K562 (cell line): ENCODE results near the gene PCMTD2. TPM values are rescaled to one million over a fixed set of nuclear protein-coding genes. Genes with fewer than 3 reads are reported as not detected.
A peak's percentile ranks its signal among the peaks of the same experiment; 100 is the strongest.

Source experiments
- ASH1L ChIP-seq: fragments of 450-650 bp; IDR thresholded peaks from 2 replicates; pipeline ENCODE4 v1.6.1; 2018; ENCODE audit warnings: borderline replicate concordance, mild to moderate bottlenecking, low read depth; ENCODE audit not compliant: partially characterized antibody
- BRD4 ChIP-seq: fragments of 200-600 bp; sonication (generic); IDR thresholded peaks from 2 replicates; pipeline ENCODE4 v1.6.1; 2017; ENCODE audit warnings: inconsistent platforms
- CBFB ChIP-seq: sonication (generic); formaldehyde crosslinking; IDR thresholded peaks from 2 replicates; pipeline ENCODE4 v1.4.0; 2020; ENCODE audit warnings: mild to moderate bottlenecking, missing genetic modification reagents
- CHCHD3 ChIP-seq: fragments of 250-450 bp; sonication (Bioruptor Pico); IDR thresholded peaks from 2 replicates; pipeline ENCODE4 v2.1.2; 2022; ENCODE audit warnings: mild to moderate bottlenecking
- DNMT1 ChIP-seq: fragments of 450-650 bp; IDR thresholded peaks from 2 replicates; pipeline ENCODE4 v1.6.1; 2016; ENCODE audit warnings: antibody characterized with exemption, mild to moderate bottlenecking
- E2F1 ChIP-seq: sonication (generic); formaldehyde crosslinking; IDR thresholded peaks from 2 replicates; pipeline ENCODE4 v1.8.1; 2023; ENCODE audit warnings: mild to moderate bottlenecking, missing genetic modification reagents, moderate library complexity
- EZH2 ChIP-seq: IDR thresholded peaks from 2 replicates; pipeline ENCODE4 v1.6.1; 2012; ENCODE audit warnings: low read depth, mild to moderate bottlenecking, inconsistent platforms, low read length, borderline replicate concordance
- FOXA3 ChIP-seq, 2 experiments: fragments of 450-650 bp in 1 of 2; sonication (generic) in 1 of 2; formaldehyde crosslinking; IDR thresholded peaks in 1 of 2; conservative IDR thresholded peaks in 1 of 2; 2 replicates each; pipeline versions ENCODE4 v1.4.0 to v1.8.0; 2020 to 2022; ENCODE audit warnings: mild to moderate bottlenecking in 2 of 2, missing genetic modification reagents in 1 of 2
- FOXJ3 ChIP-seq: sonication (generic); formaldehyde crosslinking; IDR thresholded peaks from 2 replicates; pipeline ENCODE4 v1.4.0; 2020; ENCODE audit warnings: mild to moderate bottlenecking, missing genetic modification reagents
- FUS ChIP-seq: fragments of 200-400 bp; formaldehyde crosslinking; optimal IDR thresholded peaks from 2 replicates; pipeline ENCODE3; 2017; ENCODE audit warnings: low read depth, low read length
- JUNB ChIP-seq: fragments of 450-650 bp; formaldehyde crosslinking; conservative IDR thresholded peaks from 2 replicates; pipeline ENCODE4 v1.4.0; 2020; ENCODE audit warnings: mild to moderate bottlenecking
- NBN ChIP-seq: fragments of 450-650 bp; IDR thresholded peaks from 2 replicates; pipeline ENCODE4 v1.6.1; 2016; ENCODE audit warnings: low read depth, mild to moderate bottlenecking
- POU5F1 ChIP-seq: fragments of 150-350 bp; IDR thresholded peaks from 2 replicates; pipeline ENCODE4 v1.6.1; 2014; ENCODE audit warnings: borderline replicate concordance, low read length, low read depth, mild to moderate bottlenecking; ENCODE audit not compliant: partially characterized antibody
- SMARCE1 ChIP-seq: fragments of 450-650 bp; IDR thresholded peaks from 2 replicates; pipeline ENCODE4 v1.7.1; 2016; ENCODE audit warnings: mild to moderate bottlenecking
- TARDBP ChIP-seq: fragments of 450-650 bp; IDR thresholded peaks from 2 replicates; pipeline ENCODE4 v1.6.1; 2016
- TCF7 ChIP-seq: sonication (generic); IDR thresholded peaks from 2 replicates; pipeline ENCODE4 v1.6.1; 2016; ENCODE audit warnings: antibody characterized with exemption, borderline replicate concordance
- ZKSCAN3 ChIP-seq: fragments of 250-450 bp; sonication (Bioruptor Pico); IDR thresholded peaks from 2 replicates; pipeline ENCODE4 v1.4.0; 2020
- ZNF551 ChIP-seq: fragments of 250-450 bp; sonication (Bioruptor Pico); IDR thresholded peaks from 2 replicates; pipeline ENCODE4 v1.5.0; 2021; ENCODE audit warnings: mild to moderate bottlenecking, moderate library complexity
- polyA plus RNA-seq, 8 experiments: library from polyadenylated mRNA; depleted of rRNA in 4 of 8; stranded (reverse) in 5 of 8; unstranded in 3 of 8; fragments of >200 nt; fragmentation: Nextera tagmentation in 2 of 8; fragmentation: Illumina TruSeq in 1 of 8; extraction: Ambion mirVana in 2 of 8; extraction: Trizol in 1 of 8; gene quantifications; 2 replicates each; pipeline versions ENCODE4 v1.2.1 to v1.2.3, GENCODE V29; 2011 to 2014; ENCODE audit warnings: inconsistent platforms in 1 of 8, missing spikeins in 1 of 8
- total RNA-seq, 7 experiments: library from RNA; depleted of rRNA in 6 of 7; stranded (reverse); fragments of >200 nt in 6 of 7; fragmentation: Illumina TruSeq in 2 of 7; extraction: Trizol in 2 of 7; gene quantifications; 2 replicates each; pipeline versions ENCODE4 v1.2.1 to v1.2.3, GENCODE V29; 2011 to 2021; ENCODE audit warnings: low replicate concordance in 1 of 7
- TF ChIP-seq, protein P1 (sequence below): fragments of 250-450 bp; sonication (Bioruptor Pico); IDR thresholded peaks from 2 replicates; pipeline ENCODE4 v1.8.0; 2021; ENCODE audit warnings: mild to moderate bottlenecking, moderate library complexity
- TF ChIP-seq, protein P2 (sequence below): fragments of 250-450 bp; sonication (Bioruptor Pico); IDR thresholded peaks from 2 replicates; pipeline ENCODE4 v1.5.0; 2021; ENCODE audit warnings: mild to moderate bottlenecking, borderline replicate concordance
- TF ChIP-seq, protein P3 (sequence below): sonication (generic); formaldehyde crosslinking; IDR thresholded peaks from 2 replicates; pipeline ENCODE4 v1.8.0; 2022; ENCODE audit warnings: missing genetic modification reagents, mild to moderate bottlenecking, borderline replicate concordance

Gene PCMTD2
- total and polyA plus RNA-seq, 9 of the 15 experiments (the other 6 are each of a cell fraction or from before 2014, with no cell fraction given): 11.3 to 49.3 (median 28.4) TPM

GRCh38 chr20:64220891-64221527, 34.5 kb upstream of the PCMTD2 start (continued):
- TF ChIP-seq, protein P1, sequence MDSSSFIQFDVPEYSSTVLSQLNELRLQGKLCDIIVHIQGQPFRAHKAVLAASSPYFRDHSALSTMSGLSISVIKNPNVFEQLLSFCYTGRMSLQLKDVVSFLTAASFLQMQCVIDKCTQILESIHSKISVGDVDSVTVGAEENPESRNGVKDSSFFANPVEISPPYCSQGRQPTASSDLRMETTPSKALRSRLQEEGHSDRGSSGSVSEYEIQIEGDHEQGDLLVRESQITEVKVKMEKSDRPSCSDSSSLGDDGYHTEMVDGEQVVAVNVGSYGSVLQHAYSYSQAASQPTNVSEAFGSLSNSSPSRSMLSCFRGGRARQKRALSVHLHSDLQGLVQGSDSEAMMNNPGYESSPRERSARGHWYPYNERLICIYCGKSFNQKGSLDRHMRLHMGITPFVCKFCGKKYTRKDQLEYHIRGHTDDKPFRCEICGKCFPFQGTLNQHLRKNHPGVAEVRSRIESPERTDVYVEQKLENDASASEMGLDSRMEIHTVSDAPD (CRISPR knock-in tag): no peak
- TF ChIP-seq CBFB (CRISPR knock-in tag): peak; percentile 98; the same call in 1 of the 2 replicates
- TF ChIP-seq POU5F1: no peak
- TF ChIP-seq FUS: no peak
- peak; percentile 74; the same call in 1 of the 2 replicates for TF ChIP-seq TARDBP
- TF ChIP-seq E2F1 (CRISPR knock-in tag): 0 out of 2 replicates have a peak, but pooled peaks have one; percentile 55
- peak; percentile 80; the same call in 1 of the 2 replicates for TF ChIP-seq SMARCE1
- no peak for TF ChIP-seq BRD4
- TF ChIP-seq NBN: 0 out of 2 replicates have a peak, but pooled peaks have one; percentile 58
- TF ChIP-seq, protein P2, sequence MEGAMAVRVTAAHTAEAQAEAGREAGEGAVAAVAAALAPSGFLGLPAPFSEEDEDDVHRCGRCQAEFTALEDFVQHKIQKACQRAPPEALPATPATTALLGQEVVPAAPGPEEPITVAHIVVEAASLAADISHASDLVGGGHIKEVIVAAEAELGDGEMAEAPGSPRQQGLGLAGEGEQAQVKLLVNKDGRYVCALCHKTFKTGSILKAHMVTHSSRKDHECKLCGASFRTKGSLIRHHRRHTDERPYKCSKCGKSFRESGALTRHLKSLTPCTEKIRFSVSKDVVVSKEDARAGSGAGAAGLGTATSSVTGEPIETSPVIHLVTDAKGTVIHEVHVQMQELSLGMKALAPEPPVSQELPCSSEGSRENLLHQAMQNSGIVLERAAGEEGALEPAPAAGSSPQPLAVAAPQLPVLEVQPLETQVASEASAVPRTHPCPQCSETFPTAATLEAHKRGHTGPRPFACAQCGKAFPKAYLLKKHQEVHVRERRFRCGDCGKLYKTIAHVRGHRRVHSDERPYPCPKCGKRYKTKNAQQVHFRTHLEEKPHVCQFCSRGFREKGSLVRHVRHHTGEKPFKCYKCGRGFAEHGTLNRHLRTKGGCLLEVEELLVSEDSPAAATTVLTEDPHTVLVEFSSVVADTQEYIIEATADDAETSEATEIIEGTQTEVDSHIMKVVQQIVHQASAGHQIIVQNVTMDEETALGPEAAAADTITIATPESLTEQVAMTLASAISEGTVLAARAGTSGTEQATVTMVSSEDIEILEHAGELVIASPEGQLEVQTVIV (CRISPR knock-in tag): no peak
- no peak for TF ChIP-seq EZH2
- no peak for TF ChIP-seq DNMT1
- peak in 1 of 2 experiments; percentile 84; a peak in 2 of 4 replicates for TF ChIP-seq FOXA3 (CRISPR knock-in tag; conservative IDR thresholded peaks at IDR 0.05 in 1 of 2, IDR thresholded peaks at IDR 0.05 in 1 of 2)
- TF ChIP-seq, protein P3, sequence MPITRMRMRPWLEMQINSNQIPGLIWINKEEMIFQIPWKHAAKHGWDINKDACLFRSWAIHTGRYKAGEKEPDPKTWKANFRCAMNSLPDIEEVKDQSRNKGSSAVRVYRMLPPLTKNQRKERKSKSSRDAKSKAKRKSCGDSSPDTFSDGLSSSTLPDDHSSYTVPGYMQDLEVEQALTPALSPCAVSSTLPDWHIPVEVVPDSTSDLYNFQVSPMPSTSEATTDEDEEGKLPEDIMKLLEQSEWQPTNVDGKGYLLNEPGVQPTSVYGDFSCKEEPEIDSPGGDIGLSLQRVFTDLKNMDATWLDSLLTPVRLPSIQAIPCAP: no peak
- TF ChIP-seq ZKSCAN3: no peak
- no peak for TF ChIP-seq CHCHD3 (CRISPR knock-in tag)
- TF ChIP-seq JUNB (CRISPR knock-in tag): no peak
- no peak for TF ChIP-seq ASH1L
- TF ChIP-seq FOXJ3 (CRISPR knock-in tag): no peak
- TF ChIP-seq TCF7: 0 out of 2 replicates have a peak, but pooled peaks have one; percentile 35
- TF ChIP-seq ZNF551 (CRISPR knock-in tag): no peak
